ENCODE results near the gene CCDC177. TPM values are rescaled to one million over a fixed set of nuclear protein-coding genes. Genes with fewer than 3 reads are reported as not detected.

CCDC177 gene
- total and polyA plus RNA-seq, 2 experiments from 2014 or later, result 0.23 TPM; not detected in 1

DNA sequence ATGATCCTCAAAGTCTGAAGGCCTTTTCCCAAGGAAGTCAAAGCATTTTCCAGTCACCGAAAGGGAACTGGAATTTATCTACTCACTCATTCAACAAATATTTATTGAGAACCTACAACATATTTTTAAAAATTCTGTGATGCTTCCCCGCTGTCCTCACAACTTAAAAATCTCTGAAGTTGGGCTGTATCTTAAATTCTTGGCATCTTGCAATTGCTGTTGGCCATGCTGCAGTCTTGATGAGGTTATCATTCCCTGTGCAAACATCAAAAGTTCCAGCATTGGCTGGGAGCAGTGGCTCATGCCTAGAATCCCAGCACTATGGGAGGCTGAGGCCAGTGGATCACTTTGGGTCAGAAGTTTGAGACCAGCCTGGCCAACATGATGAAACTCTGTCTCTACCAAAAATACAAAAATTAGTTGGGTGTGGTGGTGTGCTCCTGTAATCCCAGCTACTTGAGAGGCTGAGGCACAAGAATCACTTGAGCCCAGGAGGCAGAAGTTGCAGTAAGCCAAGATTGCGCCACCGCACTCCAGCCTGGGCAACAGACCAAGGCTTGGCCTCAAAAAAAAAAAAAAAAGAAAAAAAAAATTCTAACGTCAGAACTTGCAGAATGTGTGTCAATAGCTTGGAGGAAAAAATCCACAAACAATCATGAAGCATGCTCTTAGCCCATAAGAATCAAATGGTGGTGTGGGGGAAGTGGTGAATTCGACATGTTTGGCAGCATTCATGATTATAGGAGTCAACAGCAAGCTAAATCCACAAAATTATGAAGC, 34.9 kb downstream of the CCDC177 start:
- Histone ChIP-seq H3K79me2 (no peaks in the 10 kb centered on the region), H4K20me1 (ENCODE audit: insufficient read depth, poor library complexity, severe bottlenecking) (no peaks in the 10 kb centered on the region), H3K9me2 (replicated peaks; ENCODE audit: insufficient read depth) (no peaks in the 10 kb centered on the region), H3K4me1 (ENCODE audit: insufficient read depth) (no peaks in the 10 kb centered on the region), H3K9me3 (ENCODE audit: low read depth) (no peaks in the 10 kb centered on the region), H3K4me2 (no peak overlapping the region), H3K27ac (no peak overlapping the region), H3K4me3 (no peak overlapping the region), H2AFZ (no peak overlapping the region), H3K36me3 (replicated peaks; ENCODE audit: insufficient read depth, low read depth) (no peaks in the 10 kb centered on the region), H3K27me3 (no peaks in the 10 kb centered on the region)
- WGBS (ENCODE audit: low lambda C conversion rate, missing lambda C conversion rate), result 85% methylated on average over 6 of the region's 6 CpGs
- TF ChIP-seq EZH2phosphoT487 (IDR thresholded peaks at IDR 0.05; ENCODE audit: low read depth, severe bottlenecking, unreplicated experiment), result no peak
- TF ChIP-seq, protein P1, sequence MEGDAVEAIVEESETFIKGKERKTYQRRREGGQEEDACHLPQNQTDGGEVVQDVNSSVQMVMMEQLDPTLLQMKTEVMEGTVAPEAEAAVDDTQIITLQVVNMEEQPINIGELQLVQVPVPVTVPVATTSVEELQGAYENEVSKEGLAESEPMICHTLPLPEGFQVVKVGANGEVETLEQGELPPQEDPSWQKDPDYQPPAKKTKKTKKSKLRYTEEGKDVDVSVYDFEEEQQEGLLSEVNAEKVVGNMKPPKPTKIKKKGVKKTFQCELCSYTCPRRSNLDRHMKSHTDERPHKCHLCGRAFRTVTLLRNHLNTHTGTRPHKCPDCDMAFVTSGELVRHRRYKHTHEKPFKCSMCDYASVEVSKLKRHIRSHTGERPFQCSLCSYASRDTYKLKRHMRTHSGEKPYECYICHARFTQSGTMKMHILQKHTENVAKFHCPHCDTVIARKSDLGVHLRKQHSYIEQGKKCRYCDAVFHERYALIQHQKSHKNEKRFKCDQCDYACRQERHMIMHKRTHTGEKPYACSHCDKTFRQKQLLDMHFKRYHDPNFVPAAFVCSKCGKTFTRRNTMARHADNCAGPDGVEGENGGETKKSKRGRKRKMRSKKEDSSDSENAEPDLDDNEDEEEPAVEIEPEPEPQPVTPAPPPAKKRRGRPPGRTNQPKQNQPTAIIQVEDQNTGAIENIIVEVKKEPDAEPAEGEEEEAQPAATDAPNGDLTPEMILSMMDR (IDR thresholded peaks at IDR 0.05; ENCODE audit: poor library complexity), result no peak
- no peak for TF ChIP-seq EZH2 (IDR thresholded peaks at IDR 0.05; ENCODE audit: borderline replicate concordance)
- no peak for DNase-seq (ENCODE audit: low spot score)

DNA sequence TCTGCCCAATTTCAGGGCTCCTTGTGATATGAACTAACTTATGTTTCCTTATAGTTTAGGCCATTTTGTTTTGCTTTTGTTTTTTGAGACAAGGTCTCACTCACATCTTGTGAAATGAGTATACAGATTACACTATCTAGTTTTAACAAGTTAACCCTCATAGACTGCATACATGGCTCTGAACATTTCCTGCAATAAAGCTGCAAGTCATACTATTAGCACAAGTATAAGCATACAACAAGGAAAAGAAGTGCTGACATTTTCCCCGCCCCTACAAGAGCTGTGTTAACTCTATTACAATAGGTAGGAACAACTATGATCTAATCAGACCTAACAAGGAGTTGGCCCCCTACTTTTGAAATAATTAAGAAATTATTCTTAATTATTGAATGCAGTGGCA, 35.9 kb downstream of the CCDC177 start:
- DNase-seq (ENCODE audit: low spot score), result no peak
- Histone ChIP-seq H4K20me1 (ENCODE audit: insufficient read depth, poor library complexity, severe bottlenecking) (no peaks in the 10 kb centered on the region), H3K9me2 (replicated peaks; ENCODE audit: insufficient read depth) (no peaks in the 10 kb centered on the region), H3K27me3 (no peaks in the 10 kb centered on the region), H3K9me3 (ENCODE audit: low read depth) (no peaks in the 10 kb centered on the region), H3K79me2 (no peaks in the 10 kb centered on the region), H3K4me3 (no peak overlapping the region), H3K27ac (no peak overlapping the region), H3K4me2 (no peak overlapping the region), H2AFZ (no peak overlapping the region), H3K4me1 (ENCODE audit: insufficient read depth) (no peaks in the 10 kb centered on the region), H3K36me3 (replicated peaks; ENCODE audit: insufficient read depth, low read depth) (no peaks in the 10 kb centered on the region)
- TF ChIP-seq EZH2 (IDR thresholded peaks at IDR 0.05; ENCODE audit: borderline replicate concordance) (no peak), EZH2phosphoT487 (IDR thresholded peaks at IDR 0.05; ENCODE audit: low read depth, severe bottlenecking, unreplicated experiment) (no peak)
- TF ChIP-seq, protein P1 (IDR thresholded peaks at IDR 0.05; ENCODE audit: poor library complexity), result no peak
- 86% methylated on average over 1 of the region's 1 CpG for WGBS (ENCODE audit: low lambda C conversion rate, missing lambda C conversion rate)

DNA sequence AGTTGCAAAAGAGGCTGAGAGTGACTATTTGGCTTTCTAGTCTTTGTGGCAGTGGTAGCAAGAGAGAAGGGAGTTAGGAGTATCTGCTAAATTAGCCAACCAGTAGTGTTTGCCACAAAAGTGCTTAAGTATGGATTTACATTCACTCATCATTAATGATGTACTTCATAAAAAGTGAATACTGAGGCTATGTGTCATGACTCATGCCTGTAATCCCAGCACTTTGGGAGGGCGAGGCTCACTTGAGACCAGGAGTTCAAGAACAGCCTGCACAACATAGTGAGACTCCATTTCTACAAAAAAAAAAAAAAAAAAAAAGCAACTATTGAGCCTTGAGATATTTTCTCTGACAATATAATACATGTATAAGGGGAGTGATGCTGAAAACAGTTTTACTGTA, 36.8 kb downstream of the CCDC177 start:
- no peaks in the 10 kb centered on the region for H4K20me1 ChIP-seq (ENCODE audit: insufficient read depth, poor library complexity, severe bottlenecking)
- DNase-seq (ENCODE audit: low spot score), result no peak
- H3K4me2 ChIP-seq, result no peak overlapping the region
- TF ChIP-seq EZH2phosphoT487 (IDR thresholded peaks at IDR 0.05; ENCODE audit: low read depth, severe bottlenecking, unreplicated experiment), result no peak
- no peak for TF ChIP-seq EZH2 (IDR thresholded peaks at IDR 0.05; ENCODE audit: borderline replicate concordance)
- TF ChIP-seq, protein P1 (IDR thresholded peaks at IDR 0.05; ENCODE audit: poor library complexity), result no peak
- H3K9me2 ChIP-seq (replicated peaks; ENCODE audit: insufficient read depth), result no peaks in the 10 kb centered on the region
- H3K79me2 ChIP-seq, result no peaks in the 10 kb centered on the region
- H3K36me3 ChIP-seq (replicated peaks; ENCODE audit: insufficient read depth, low read depth), result no peaks in the 10 kb centered on the region
- no peak overlapping the region for H3K4me3 ChIP-seq
- no peaks in the 10 kb centered on the region for H3K9me3 ChIP-seq (ENCODE audit: low read depth)
- whole genome bisulfite sequencing (ENCODE audit: low lambda C conversion rate, missing lambda C conversion rate), result 88% methylated on average over 1 of the region's 1 CpG
- H3K27me3 ChIP-seq, result no peaks in the 10 kb centered on the region
- no peak overlapping the region for H2AFZ ChIP-seq
- H3K27ac ChIP-seq, result no peak overlapping the region
- no peaks in the 10 kb centered on the region for H3K4me1 ChIP-seq (ENCODE audit: insufficient read depth)

Measured in hepatocyte (in vitro differentiated cells).